ENCODE results near the gene ILK. TPM values are rescaled to one million over a fixed set of nuclear protein-coding genes. Genes with fewer than 3 reads are reported as not detected.

ILK gene
- total and polyA plus RNA-seq, 2 of the 13 experiments (the other 11 are each of a cell fraction or from before 2014, with no cell fraction given): 70.3 to 108 TPM

DNA sequence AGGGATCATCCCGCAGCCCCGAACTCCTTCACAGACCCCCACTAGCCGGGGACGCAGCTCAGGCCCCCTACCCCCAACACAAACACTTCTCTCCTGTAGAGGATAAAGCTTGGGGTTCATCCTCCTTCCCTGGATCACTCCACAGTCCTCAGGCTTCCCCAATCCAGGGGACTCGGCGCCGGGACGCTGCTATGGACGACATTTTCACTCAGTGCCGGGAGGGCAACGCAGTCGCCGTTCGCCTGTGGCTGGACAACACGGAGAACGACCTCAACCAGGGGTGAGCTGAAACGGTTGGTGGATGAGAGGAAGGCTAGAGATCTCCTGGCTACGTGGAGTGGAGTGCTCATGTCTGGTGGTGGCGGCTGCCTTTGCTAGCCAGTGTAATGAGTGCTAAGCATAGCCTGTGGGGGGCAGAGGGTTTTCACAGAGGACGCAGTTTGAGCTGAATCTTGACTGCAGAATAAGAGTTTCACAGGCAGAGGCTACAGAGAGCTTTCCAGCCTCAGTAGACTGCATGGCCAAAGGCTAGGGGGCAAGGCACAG lies 580 bp downstream of the ILK start (continued):
- TF ChIP-seq, protein P1, sequence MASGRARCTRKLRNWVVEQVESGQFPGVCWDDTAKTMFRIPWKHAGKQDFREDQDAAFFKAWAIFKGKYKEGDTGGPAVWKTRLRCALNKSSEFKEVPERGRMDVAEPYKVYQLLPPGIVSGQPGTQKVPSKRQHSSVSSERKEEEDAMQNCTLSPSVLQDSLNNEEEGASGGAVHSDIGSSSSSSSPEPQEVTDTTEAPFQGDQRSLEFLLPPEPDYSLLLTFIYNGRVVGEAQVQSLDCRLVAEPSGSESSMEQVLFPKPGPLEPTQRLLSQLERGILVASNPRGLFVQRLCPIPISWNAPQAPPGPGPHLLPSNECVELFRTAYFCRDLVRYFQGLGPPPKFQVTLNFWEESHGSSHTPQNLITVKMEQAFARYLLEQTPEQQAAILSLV (CRISPR knock-in tag; IDR thresholded peaks at IDR 0.05; ENCODE audit: borderline replicate concordance): no peak
- TF ChIP-seq JARID2 (CRISPR knock-in tag; IDR thresholded peaks at IDR 0.05; ENCODE audit: insufficient replicate concordance): no peak
- TF ChIP-seq ZNF75D (CRISPR knock-in tag; IDR thresholded peaks at IDR 0.05; ENCODE audit: borderline replicate concordance): no peak
- no peak for TF ChIP-seq ZNF552 (CRISPR knock-in tag; IDR thresholded peaks at IDR 0.05; ENCODE audit: borderline replicate concordance)
- TF ChIP-seq, protein P2, sequence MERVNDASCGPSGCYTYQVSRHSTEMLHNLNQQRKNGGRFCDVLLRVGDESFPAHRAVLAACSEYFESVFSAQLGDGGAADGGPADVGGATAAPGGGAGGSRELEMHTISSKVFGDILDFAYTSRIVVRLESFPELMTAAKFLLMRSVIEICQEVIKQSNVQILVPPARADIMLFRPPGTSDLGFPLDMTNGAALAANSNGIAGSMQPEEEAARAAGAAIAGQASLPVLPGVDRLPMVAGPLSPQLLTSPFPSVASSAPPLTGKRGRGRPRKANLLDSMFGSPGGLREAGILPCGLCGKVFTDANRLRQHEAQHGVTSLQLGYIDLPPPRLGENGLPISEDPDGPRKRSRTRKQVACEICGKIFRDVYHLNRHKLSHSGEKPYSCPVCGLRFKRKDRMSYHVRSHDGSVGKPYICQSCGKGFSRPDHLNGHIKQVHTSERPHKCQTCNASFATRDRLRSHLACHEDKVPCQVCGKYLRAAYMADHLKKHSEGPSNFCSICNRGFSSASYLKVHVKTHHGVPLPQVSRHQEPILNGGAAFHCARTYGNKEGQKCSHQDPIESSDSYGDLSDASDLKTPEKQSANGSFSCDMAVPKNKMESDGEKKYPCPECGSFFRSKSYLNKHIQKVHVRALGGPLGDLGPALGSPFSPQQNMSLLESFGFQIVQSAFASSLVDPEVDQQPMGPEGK (CRISPR knock-in tag; IDR thresholded peaks at IDR 0.05): no peak; the same call in 1 of the 2 replicates
- no peak for TF ChIP-seq ZZZ3 (CRISPR knock-in tag; IDR thresholded peaks at IDR 0.05; ENCODE audit: borderline replicate concordance)
- no peak for TF ChIP-seq PCBP1 (IDR thresholded peaks at IDR 0.05; ENCODE audit: borderline replicate concordance, low read depth, low read length)
- no peak for TF ChIP-seq DMAP1 (CRISPR knock-in tag; IDR thresholded peaks at IDR 0.05)
- no peak for TF ChIP-seq SSRP1 (CRISPR knock-in tag; IDR thresholded peaks at IDR 0.05)
- TF ChIP-seq, protein P3, sequence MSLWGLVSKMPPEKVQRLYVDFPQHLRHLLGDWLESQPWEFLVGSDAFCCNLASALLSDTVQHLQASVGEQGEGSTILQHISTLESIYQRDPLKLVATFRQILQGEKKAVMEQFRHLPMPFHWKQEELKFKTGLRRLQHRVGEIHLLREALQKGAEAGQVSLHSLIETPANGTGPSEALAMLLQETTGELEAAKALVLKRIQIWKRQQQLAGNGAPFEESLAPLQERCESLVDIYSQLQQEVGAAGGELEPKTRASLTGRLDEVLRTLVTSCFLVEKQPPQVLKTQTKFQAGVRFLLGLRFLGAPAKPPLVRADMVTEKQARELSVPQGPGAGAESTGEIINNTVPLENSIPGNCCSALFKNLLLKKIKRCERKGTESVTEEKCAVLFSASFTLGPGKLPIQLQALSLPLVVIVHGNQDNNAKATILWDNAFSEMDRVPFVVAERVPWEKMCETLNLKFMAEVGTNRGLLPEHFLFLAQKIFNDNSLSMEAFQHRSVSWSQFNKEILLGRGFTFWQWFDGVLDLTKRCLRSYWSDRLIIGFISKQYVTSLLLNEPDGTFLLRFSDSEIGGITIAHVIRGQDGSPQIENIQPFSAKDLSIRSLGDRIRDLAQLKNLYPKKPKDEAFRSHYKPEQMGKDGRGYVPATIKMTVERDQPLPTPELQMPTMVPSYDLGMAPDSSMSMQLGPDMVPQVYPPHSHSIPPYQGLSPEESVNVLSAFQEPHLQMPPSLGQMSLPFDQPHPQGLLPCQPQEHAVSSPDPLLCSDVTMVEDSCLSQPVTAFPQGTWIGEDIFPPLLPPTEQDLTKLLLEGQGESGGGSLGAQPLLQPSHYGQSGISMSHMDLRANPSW (CRISPR knock-in tag; IDR thresholded peaks at IDR 0.05; ENCODE audit: borderline replicate concordance): 0 out of 2 replicates have a peak, but pooled peaks have one; percentile 2
- TF ChIP-seq, protein P4, sequence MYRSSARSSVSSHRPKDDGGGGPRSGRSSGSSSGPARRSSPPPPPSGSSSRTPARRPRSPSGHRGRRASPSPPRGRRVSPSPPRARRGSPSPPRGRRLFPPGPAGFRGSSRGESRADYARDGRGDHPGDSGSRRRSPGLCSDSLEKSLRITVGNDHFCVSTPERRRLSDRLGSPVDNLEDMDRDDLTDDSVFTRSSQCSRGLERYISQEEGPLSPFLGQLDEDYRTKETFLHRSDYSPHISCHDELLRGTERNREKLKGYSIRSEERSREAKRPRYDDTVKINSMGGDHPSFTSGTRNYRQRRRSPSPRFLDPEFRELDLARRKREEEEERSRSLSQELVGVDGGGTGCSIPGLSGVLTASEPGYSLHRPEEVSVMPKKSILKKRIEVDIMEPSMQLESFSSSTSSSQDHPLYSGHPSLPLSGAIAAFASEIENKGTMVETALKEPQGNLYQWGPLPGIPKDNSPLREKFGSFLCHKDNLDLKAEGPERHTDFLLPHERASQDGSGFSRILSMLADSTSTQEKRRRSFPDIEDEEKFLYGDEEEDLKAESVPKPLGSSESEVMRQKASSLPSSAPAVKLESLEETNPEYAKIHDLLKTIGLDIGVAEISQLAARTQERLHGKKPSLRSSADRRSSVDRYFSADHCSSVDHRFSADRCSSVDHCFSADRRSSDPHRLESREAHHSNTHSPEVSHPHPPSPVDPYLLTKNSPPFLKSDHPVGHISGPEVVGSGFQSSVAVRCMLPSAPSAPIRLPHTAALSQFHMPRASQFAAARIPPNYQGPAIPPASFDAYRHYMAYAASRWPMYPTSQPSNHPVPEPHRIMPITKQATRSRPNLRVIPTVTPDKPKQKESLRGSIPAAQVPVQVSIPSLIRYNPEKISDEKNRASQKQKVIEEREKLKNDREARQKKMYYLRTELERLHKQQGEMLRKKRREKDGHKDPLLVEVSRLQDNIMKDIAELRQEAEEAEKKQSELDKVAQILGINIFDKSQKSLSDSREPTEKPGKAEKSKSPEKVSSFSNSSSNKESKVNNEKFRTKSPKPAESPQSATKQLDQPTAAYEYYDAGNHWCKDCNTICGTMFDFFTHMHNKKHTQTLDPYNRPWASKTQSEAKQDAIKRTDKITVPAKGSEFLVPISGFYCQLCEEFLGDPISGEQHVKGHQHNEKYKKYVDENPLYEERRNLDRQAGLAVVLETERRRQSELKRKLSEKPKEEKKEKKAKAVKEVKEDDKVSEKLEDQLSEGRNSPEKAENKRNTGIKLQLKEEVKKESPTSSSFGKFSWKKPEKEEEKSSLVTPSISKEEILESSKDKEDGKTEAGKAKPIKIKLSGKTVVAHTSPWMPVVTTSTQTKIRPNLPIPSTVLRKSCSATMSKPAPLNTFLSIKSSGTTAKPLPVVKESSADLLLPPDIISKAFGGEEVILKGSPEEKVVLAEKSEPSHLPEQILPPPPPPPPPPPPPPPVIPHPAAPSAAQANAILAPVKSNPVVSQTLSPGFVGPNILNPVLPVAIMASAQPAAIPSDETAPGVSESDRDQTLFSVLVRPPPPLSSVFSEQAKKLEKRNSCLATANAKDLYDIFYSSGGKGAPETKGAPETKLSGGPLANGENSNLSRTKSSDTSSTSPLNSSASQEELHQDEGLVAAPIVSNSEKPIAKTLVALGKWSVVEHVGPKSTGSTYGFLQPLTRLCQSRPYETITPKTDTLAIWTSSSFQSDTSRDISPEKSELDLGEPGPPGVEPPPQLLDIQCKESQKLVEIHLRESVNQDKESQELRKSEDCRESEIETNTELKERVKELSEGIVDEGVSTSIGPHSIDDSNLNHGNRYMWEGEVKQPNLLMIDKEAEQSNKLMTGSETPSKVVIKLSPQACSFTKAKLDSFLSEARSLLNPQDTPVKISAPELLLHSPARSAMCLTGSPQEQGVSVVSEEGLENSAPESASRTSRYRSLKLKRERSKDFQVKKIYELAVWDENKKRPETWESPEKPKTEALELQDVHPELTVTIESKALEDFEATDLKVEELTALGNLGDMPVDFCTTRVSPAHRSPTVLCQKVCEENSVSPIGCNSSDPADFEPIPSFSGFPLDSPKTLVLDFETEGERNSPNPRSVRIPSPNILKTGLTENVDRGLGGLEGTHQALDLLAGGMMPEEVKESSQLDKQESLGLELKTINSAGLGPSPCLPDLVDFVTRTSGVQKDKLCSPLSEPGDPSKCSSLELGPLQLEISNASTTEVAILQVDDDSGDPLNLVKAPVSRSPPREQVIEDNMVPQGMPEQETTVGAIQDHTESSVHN (CRISPR knock-in tag; IDR thresholded peaks at IDR 0.05): no peak
- TF ChIP-seq LCORL (IDR thresholded peaks at IDR 0.05): no peak
- TF ChIP-seq LCORL (CRISPR knock-in tag; IDR thresholded peaks at IDR 0.05): no peak
- TF ChIP-seq HNF4A (CRISPR knock-in tag; IDR thresholded peaks at IDR 0.05): no peak
- TF ChIP-seq, protein P5, sequence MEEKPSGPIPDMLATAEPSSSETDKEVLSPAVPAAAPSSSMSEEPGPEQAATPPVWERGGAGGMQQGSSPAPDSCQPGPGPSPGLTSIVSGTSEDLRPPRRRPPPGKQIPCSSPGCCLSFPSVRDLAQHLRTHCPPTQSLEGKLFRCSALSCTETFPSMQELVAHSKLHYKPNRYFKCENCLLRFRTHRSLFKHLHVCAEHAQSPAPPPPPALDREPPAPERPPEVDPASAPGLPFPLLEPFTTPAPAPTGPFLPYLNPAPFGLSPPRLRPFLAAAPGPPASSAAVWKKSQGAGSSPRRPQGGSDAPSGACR (CRISPR knock-in tag; IDR thresholded peaks at IDR 0.05): peak; percentile 32; the same call in 1 of the 2 replicates
